ENCODE results near the gene TMA16.
"Not testable (repeated sequence)": the region's sequence is repeated elsewhere in the genome, so short reads cannot be mapped to it uniquely, and the experiment has no call there.

Gene TMA16

GRCh38 chr4:163525982-163526381 is 31.5 kb downstream of the TMA16 start:
- Histone ChIP-seq H3K27me3 (ENCODE audit: control insufficient read depth, insufficient read depth, low read length) (no peaks in the 10 kb centered on the region), H3K4me1 (ENCODE audit: control insufficient read depth, insufficient read depth, low read length) (no peaks in the 10 kb centered on the region), H3K36me3 (ENCODE audit: control insufficient read depth, insufficient read depth, low read length) (peaks cover 5% of the 10 kb centered on the region), H3K4me3 (ENCODE audit: low read depth, low read length) (no peak overlapping the region), H3K9me3 (ENCODE audit: control insufficient read depth, insufficient read depth, low read length) (no peaks in the 10 kb centered on the region), H3K9ac (ENCODE audit: low read depth, low read length) (no peak overlapping the region)

DNA sequence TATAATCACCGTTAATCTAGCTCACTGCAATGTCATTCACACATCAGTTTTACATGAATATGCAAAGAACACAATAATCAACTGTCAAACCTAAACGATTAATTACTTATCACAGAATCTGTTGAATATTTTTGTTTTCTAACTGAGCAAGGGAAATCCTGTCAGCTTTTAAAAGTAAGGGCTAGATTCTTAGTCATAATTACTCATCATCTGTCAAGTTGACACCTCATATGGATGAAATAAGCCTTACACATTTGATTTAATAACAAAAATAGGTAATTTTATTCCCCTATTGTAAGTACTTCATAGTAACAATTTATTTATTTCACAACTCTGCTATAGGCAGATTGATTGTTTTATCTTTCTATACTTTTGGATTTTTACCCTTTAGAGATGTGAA is 32.7 kb downstream of the TMA16 start:
- Histone ChIP-seq H3K4me3 (ENCODE audit: low read depth, low read length) (no peak overlapping the region), H3K9me3 (ENCODE audit: control insufficient read depth, insufficient read depth, low read length) (no peaks in the 10 kb centered on the region), H3K4me1 (ENCODE audit: control insufficient read depth, insufficient read depth, low read length) (no peaks in the 10 kb centered on the region), H3K27me3 (ENCODE audit: control insufficient read depth, insufficient read depth, low read length) (no peaks in the 10 kb centered on the region), H3K36me3 (ENCODE audit: control insufficient read depth, insufficient read depth, low read length) (peaks cover under 1% of the 10 kb centered on the region), H3K9ac (ENCODE audit: low read depth, low read length) (no peak overlapping the region)

- Histone ChIP-seq H3K9me3 (ENCODE audit: control insufficient read depth, insufficient read depth, low read length) (no peaks in the 10 kb centered on the region), H3K4me3 (ENCODE audit: low read depth, low read length) (no peak overlapping the region), H3K9ac (ENCODE audit: low read depth, low read length) (no peak overlapping the region), H3K4me1 (ENCODE audit: control insufficient read depth, insufficient read depth, low read length) (no peaks in the 10 kb centered on the region), H3K36me3 (ENCODE audit: control insufficient read depth, insufficient read depth, low read length) (no peaks in the 10 kb centered on the region), H3K27me3 (ENCODE audit: control insufficient read depth, insufficient read depth, low read length) (no peaks in the 10 kb centered on the region)
Observed at GRCh38 chr4:163528653-163529052, 34.2 kb downstream of the TMA16 start.

GRCh38 chr4:163534056-163534455 is 39.6 kb downstream of the TMA16 start:
- H3K9ac ChIP-seq (ENCODE audit: low read depth, low read length): no peak overlapping the region
- H3K4me1 ChIP-seq (ENCODE audit: control insufficient read depth, insufficient read depth, low read length): no peaks in the 10 kb centered on the region
- no peaks in the 10 kb centered on the region for H3K36me3 ChIP-seq (ENCODE audit: control insufficient read depth, insufficient read depth, low read length)
- H3K4me3 ChIP-seq (ENCODE audit: low read depth, low read length): no peak overlapping the region
- H3K9me3 ChIP-seq (ENCODE audit: control insufficient read depth, insufficient read depth, low read length): no peaks in the 10 kb centered on the region
- no peaks in the 10 kb centered on the region for H3K27me3 ChIP-seq (ENCODE audit: control insufficient read depth, insufficient read depth, low read length)

DNA sequence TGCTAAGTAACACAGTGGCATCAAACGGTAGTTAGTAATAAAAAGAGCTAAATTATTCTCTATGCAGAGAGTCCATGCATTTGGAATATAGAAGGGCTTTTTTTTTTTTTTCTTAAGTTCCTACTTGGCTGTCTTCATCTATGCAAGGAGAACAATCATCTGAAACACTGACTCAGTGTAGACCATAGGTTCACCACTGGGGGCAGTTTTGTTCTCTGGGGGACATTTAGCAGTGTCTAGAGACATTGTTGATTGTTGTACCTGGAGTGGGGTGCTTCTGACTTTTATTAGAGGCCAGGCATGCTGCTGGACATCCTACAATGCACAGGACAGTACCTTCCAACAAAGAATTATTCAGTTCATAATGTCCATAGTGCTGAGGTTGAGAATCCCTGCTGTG is 41.2 kb downstream of the TMA16 start:
- Histone ChIP-seq H3K9me3 (ENCODE audit: control insufficient read depth, insufficient read depth, low read length) (no peaks in the 10 kb centered on the region), H3K9ac (ENCODE audit: low read depth, low read length) (no peak overlapping the region), H3K27me3 (ENCODE audit: control insufficient read depth, insufficient read depth, low read length) (no peaks in the 10 kb centered on the region)

GRCh38 chr4:163536091-163536490 is 41.6 kb downstream of the TMA16 start:
- Histone ChIP-seq H3K4me3 (ENCODE audit: low read depth, low read length) (no peak overlapping the region), H3K36me3 (ENCODE audit: control insufficient read depth, insufficient read depth, low read length) (no peaks in the 10 kb centered on the region), H3K4me1 (ENCODE audit: control insufficient read depth, insufficient read depth, low read length) (no peaks in the 10 kb centered on the region), H3K9me3 (ENCODE audit: control insufficient read depth, insufficient read depth, low read length) (no peaks in the 10 kb centered on the region), H3K27me3 (ENCODE audit: control insufficient read depth, insufficient read depth, low read length) (no peaks in the 10 kb centered on the region), H3K9ac (ENCODE audit: low read depth, low read length) (no peak overlapping the region)

More for the DNA sequence above, 41.2 kb downstream of the TMA16 start:
- Histone ChIP-seq H3K36me3 (ENCODE audit: control insufficient read depth, insufficient read depth, low read length) (no peaks in the 10 kb centered on the region), H3K4me3 (ENCODE audit: low read depth, low read length) (no peak overlapping the region), H3K4me1 (ENCODE audit: control insufficient read depth, insufficient read depth, low read length) (no peaks in the 10 kb centered on the region)

GRCh38 chr4:163537114-163537513 is 42.6 kb downstream of the TMA16 start:
- Histone ChIP-seq H3K9ac (ENCODE audit: low read depth, low read length) (no peak overlapping the region), H3K27me3 (ENCODE audit: control insufficient read depth, insufficient read depth, low read length) (no peaks in the 10 kb centered on the region), H3K4me3 (ENCODE audit: low read depth, low read length) (no peak overlapping the region), H3K4me1 (ENCODE audit: control insufficient read depth, insufficient read depth, low read length) (no peaks in the 10 kb centered on the region), H3K36me3 (ENCODE audit: control insufficient read depth, insufficient read depth, low read length) (no peaks in the 10 kb centered on the region), H3K9me3 (ENCODE audit: control insufficient read depth, insufficient read depth, low read length) (no peaks in the 10 kb centered on the region)

DNA sequence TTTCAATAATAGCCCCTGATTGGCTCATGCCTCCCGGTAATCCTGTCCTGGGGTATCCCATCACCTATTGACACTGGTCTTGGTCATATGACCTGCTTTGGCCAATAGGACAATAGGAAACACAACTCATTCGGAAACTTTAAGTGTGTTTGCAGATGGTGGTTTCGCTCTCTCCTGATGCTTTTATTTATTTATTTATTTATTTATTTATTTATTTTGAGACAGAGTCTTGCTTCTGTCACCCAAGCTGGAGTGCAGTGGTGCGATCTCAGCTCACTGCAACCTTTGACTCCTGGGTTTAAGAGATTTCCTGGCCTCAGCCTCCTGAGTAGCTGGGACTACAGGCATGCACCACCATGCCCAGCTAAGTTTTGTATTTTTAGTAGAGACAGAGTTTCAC is 44.3 kb downstream of the TMA16 start:
- H3K27me3 ChIP-seq (ENCODE audit: control insufficient read depth, insufficient read depth, low read length); H3K4me1 ChIP-seq (ENCODE audit: control insufficient read depth, insufficient read depth, low read length); H3K4me3 ChIP-seq (ENCODE audit: low read depth, low read length); H3K9ac ChIP-seq (ENCODE audit: low read depth, low read length); H3K9me3 ChIP-seq (ENCODE audit: control insufficient read depth, insufficient read depth, low read length); H3K36me3 ChIP-seq (ENCODE audit: control insufficient read depth, insufficient read depth, low read length): not testable (repeated sequence)

DNA sequence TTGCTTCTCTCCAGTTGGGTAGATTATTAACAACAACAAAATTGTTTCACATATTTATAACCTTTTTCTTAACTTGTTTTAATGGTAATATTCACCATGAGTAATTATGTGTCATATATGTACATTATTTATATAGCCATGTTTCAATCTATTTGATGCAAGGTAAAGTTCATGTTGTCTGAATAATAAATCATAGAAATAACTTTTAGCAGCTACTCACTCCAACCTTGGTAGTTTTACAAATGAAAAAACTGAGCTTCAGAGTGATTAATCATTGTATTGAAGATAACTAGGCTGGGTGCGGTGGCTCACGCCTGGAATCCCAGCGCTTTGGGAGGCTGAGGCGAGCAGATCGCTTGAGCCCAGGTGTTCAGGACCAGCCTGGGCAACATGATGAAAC is 46.0 kb downstream of the TMA16 start:
- H3K9ac ChIP-seq (ENCODE audit: low read depth, low read length): no peak overlapping the region
- H3K4me3 ChIP-seq (ENCODE audit: low read depth, low read length): no peak overlapping the region
- no peaks in the 10 kb centered on the region for H3K27me3 ChIP-seq (ENCODE audit: control insufficient read depth, insufficient read depth, low read length)
- no peaks in the 10 kb centered on the region for H3K9me3 ChIP-seq (ENCODE audit: control insufficient read depth, insufficient read depth, low read length)
- no peaks in the 10 kb centered on the region for H3K36me3 ChIP-seq (ENCODE audit: control insufficient read depth, insufficient read depth, low read length)
- no peaks in the 10 kb centered on the region for H3K4me1 ChIP-seq (ENCODE audit: control insufficient read depth, insufficient read depth, low read length)

GRCh38 chr4:163540977-163541376 is 46.5 kb downstream of the TMA16 start:
- H3K27me3 ChIP-seq (ENCODE audit: control insufficient read depth, insufficient read depth, low read length): no peaks in the 10 kb centered on the region
- H3K36me3 ChIP-seq (ENCODE audit: control insufficient read depth, insufficient read depth, low read length): no peaks in the 10 kb centered on the region
- H3K9me3 ChIP-seq (ENCODE audit: control insufficient read depth, insufficient read depth, low read length): no peaks in the 10 kb centered on the region
- H3K4me3 ChIP-seq (ENCODE audit: low read depth, low read length): no peak overlapping the region
- no peaks in the 10 kb centered on the region for H3K4me1 ChIP-seq (ENCODE audit: control insufficient read depth, insufficient read depth, low read length)
- H3K9ac ChIP-seq (ENCODE audit: low read depth, low read length): no peak overlapping the region

DNA sequence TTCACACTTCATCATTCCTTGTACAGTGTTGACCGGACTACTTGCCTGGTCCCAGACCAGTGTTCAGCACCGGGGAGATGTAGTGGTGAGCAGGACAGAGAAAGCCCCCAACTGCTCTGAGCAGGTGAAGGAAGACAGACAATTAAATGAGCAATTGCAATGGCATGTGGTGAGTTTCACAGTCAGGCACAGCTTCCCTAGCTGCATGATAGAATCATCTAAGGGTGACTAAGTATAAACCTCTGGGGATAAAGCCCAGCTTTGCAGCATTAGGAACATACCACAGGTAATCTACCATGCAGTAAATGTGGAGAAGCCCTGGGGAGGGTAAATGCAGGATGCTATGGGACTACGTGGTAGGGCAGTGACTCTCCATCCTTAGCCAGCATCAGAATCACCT is 47.8 kb downstream of the TMA16 start:
- Histone ChIP-seq H3K27me3 (ENCODE audit: control insufficient read depth, insufficient read depth, low read length) (no peaks in the 10 kb centered on the region), H3K4me3 (ENCODE audit: low read depth, low read length) (no peak overlapping the region), H3K9ac (ENCODE audit: low read depth, low read length) (no peak overlapping the region), H3K4me1 (ENCODE audit: control insufficient read depth, insufficient read depth, low read length) (no peaks in the 10 kb centered on the region), H3K9me3 (ENCODE audit: control insufficient read depth, insufficient read depth, low read length) (no peaks in the 10 kb centered on the region), H3K36me3 (ENCODE audit: control insufficient read depth, insufficient read depth, low read length) (no peaks in the 10 kb centered on the region)

GRCh38 chr4:163544407-163545038 is 50.0 kb downstream of the TMA16 start:
- Histone ChIP-seq H3K27me3 (ENCODE audit: control insufficient read depth, insufficient read depth, low read length) (no peaks in the 10 kb centered on the region), H3K9ac (ENCODE audit: low read depth, low read length) (no peak overlapping the region), H3K4me3 (ENCODE audit: low read depth, low read length) (no peak overlapping the region)

More at GRCh38 chr4:163544407-163545038, 50.0 kb downstream of the TMA16 start:
- Histone ChIP-seq H3K9me3 (ENCODE audit: control insufficient read depth, insufficient read depth, low read length) (no peaks in the 10 kb centered on the region), H3K4me1 (ENCODE audit: control insufficient read depth, insufficient read depth, low read length) (no peaks in the 10 kb centered on the region), H3K36me3 (ENCODE audit: control insufficient read depth, insufficient read depth, low read length) (no peaks in the 10 kb centered on the region)

Measured in iPS-15b (cell line).